Psoas muscle (tissue), 8 donors: Measurements from ENCODE around the gene DIRAS2. TPM values are rescaled to one million over a fixed set of nuclear protein-coding genes. Genes with fewer than 3 reads are reported as not detected.

Experiments
- ATAC-seq, 4 donors: fragments of 200-7000 bp; cut with Tn5 transposase; one replicate each; pipeline ENCODE4 v1.9.1; 2020; ENCODE audit warnings: moderate library complexity in 3 of 4, mild to moderate bottlenecking in 2 of 4
- DNase-seq, 2 donors: peaks; one replicate each; pipeline ENCODE4 v3.0.0-alpha.2; 2020
- H3K27ac ChIP-seq: fragments of 200-600 bp; one replicate; pipeline ENCODE4 v1.8.0; 2022
- H3K27me3 ChIP-seq, 3 donors: fragments of 200-600 bp in 1 of 3; one replicate each; pipeline versions ENCODE4 v1.6.1 to v1.8.0; 2013 to 2022; ENCODE audit warnings: low read length in 2 of 3, mild to moderate bottlenecking in 2 of 3, moderate library complexity in 1 of 3; ENCODE audit not compliant: insufficient read depth in 3 of 3
- H3K36me3 ChIP-seq, 2 donors: fragments of 200-600 bp in 1 of 2; one replicate each; pipeline versions ENCODE4 v1.6.1 to v1.8.0; 2013 to 2022; ENCODE audit warnings: low read depth in 1 of 2, mild to moderate bottlenecking in 1 of 2, moderate library complexity in 1 of 2; ENCODE audit not compliant: insufficient read depth in 1 of 2
- H3K4me1 ChIP-seq: fragments of 200-600 bp; one replicate; pipeline ENCODE4 v1.8.0; 2022
- H3K4me3 ChIP-seq: fragments of 200-600 bp; one replicate; pipeline ENCODE4 v1.8.0; 2022; ENCODE audit warnings: mild to moderate bottlenecking
- H3K9me3 ChIP-seq: fragments of 200-600 bp; one replicate; pipeline ENCODE4 v1.8.0; 2022
- CTCF ChIP-seq: fragments of 200-600 bp; IDR thresholded peaks from one replicate; pipeline ENCODE4 v1.8.0; 2022; ENCODE audit warnings: antibody characterized with exemption
- WGBS, 3 donors: extraction: QIAGEN DNeasy Blood & Tissue Kit; methylation state at CpG; one replicate each; pipeline versions ENCODE4 v1.1.6 to v1.1.7; 2013; 5-methylcytosine and 5-hydroxymethylcytosine counted together
- intact Hi-C, 2 donors: fragments of 100-400 bp; cut with DNase I; formaldehyde crosslinking; loops; one replicate each; pipeline versions ENCODE4 v1.11.0 to v1.14.2; 2022
- polyA plus RNA-seq, 3 donors: library from polyadenylated mRNA; stranded (reverse); fragments of 200-250 nt; gene quantifications; one replicate each; pipeline ENCODE4 v1.2.3, GENCODE V29; 2013
- total RNA-seq, 4 donors: library from RNA; stranded (reverse); fragmentation: NEBNext Ultra II Directional in 2 of 4; extraction: Animal tissue kit (Norgen Biotek cat#: 25700) in 2 of 4; gene quantifications; one replicate each; pipeline versions ENCODE4 v1.2.1 to v1.2.4, GENCODE V29; 2021 to 2023
- donor health status: healthy with polysubstance abuse.
- donor health status: DM: no; HTN: no; CAD: no; lungs with moderate emphysema.
- donor health status: Bipolar disorder and iron deficiency.
- donor health status: healthy.
- donor health status: DM: yes; HTN: yes; CAD: no.
- donor health status: DM: no; HTN: no; CAD: no.
- donor health status: DM: no; HTN: no; CAD: no.
- donor health status: DM: yes; HTN: yes; CAD: no.

The DIRAS2 gene
- total and polyA plus RNA-seq, 7 donors, result 0.05 to 0.07 (median 0.06) TPM; not detected in 4

GRCh38 chr9:90598191-90598590 lies 44.4 kb downstream of the DIRAS2 start:
- peaks cover 1 to 9% (median 2%) of the 10 kb centered on the region in 3 donors for H3K27me3 ChIP-seq
- WGBS, 3 donors, result 87 to 92% (median 91%) methylated on average over 5 of the region's 5 CpGs
- ATAC-seq, result no peak

GRCh38 chr9:90593646-90594045 lies 49.0 kb downstream of the DIRAS2 start:
- no peaks in the 10 kb centered on the region for H3K27me3 ChIP-seq
- no peak overlapping the region for H3K27ac ChIP-seq
- no peaks in the 10 kb centered on the region for H3K9me3 ChIP-seq
- H3K4me3 ChIP-seq, result no peak overlapping the region
- 67 to 76% (median 69%) methylated on average over 2 of the region's 2 CpGs for WGBS, 3 donors
- no peaks in the 10 kb centered on the region for H3K4me1 ChIP-seq
- no peak for DNase-seq
- intact Hi-C loops, result no loop called here
- TF ChIP-seq CTCF, result no peak
- ATAC-seq, result no peak
- no peaks in the 10 kb centered on the region for H3K36me3 ChIP-seq

More at GRCh38 chr9:90598191-90598590, 44.4 kb downstream of the DIRAS2 start:
- DNase-seq, result no peak
- Histone ChIP-seq H3K9me3 (no peaks in the 10 kb centered on the region), H3K4me3 (no peak overlapping the region), H3K27ac (no peak overlapping the region), H3K4me1 (no peaks in the 10 kb centered on the region), H3K36me3 (no peaks in the 10 kb centered on the region)
- TF ChIP-seq CTCF, result no peak
- intact Hi-C loops, result no loop called here

GRCh38 chr9:90580576-90580975 lies 62.0 kb downstream of the DIRAS2 start:
- no peaks in the 10 kb centered on the region for H3K27me3 ChIP-seq
- no peak for TF ChIP-seq CTCF
- intact Hi-C loops, result no loop called here
- H3K4me3 ChIP-seq, result no peak overlapping the region
- no peak for ATAC-seq
- H3K36me3 ChIP-seq, result no peaks in the 10 kb centered on the region
- no peak for DNase-seq
- H3K4me1 ChIP-seq, result no peaks in the 10 kb centered on the region
- H3K9me3 ChIP-seq, result no peaks in the 10 kb centered on the region
- WGBS, 3 donors, result 63 to 75% (median 70%) methylated on average over 2 of the region's 2 CpGs
- no peak overlapping the region for H3K27ac ChIP-seq

- intact Hi-C loops, result no loop called here
- Histone ChIP-seq H3K9me3 (no peaks in the 10 kb centered on the region), H3K27me3 (no peaks in the 10 kb centered on the region), H3K36me3 (no peaks in the 10 kb centered on the region), H3K27ac (no peak overlapping the region), H3K4me3 (no peak overlapping the region), H3K4me1 (no peaks in the 10 kb centered on the region)
- WGBS, 3 donors, result 83 to 88% (median 86%) methylated on average over 2 of the region's 2 CpGs
- ATAC-seq, result no peak
- no peak for DNase-seq
- TF ChIP-seq CTCF, result no peak
Measured at GRCh38 chr9:90579181-90579580, 63.4 kb downstream of the DIRAS2 start.

GRCh38 chr9:90578126-90578815 lies 64.4 kb downstream of the DIRAS2 start:
- Histone ChIP-seq H3K4me3 (no peak overlapping the region), H3K27ac (no peak overlapping the region), H3K9me3 (no peaks in the 10 kb centered on the region), H3K27me3 (no peaks in the 10 kb centered on the region), H3K4me1 (no peaks in the 10 kb centered on the region), H3K36me3 (no peaks in the 10 kb centered on the region)
- TF ChIP-seq CTCF, result no peak
- intact Hi-C loops, result no loop called here
- DNase-seq (no peak), ATAC-seq (no peak)
- WGBS, 3 donors, result 37 to 44% (median 43%) methylated on average over 3 of the region's 3 CpGs
